ENCODE measurements around the gene GRIP2.

DNA sequence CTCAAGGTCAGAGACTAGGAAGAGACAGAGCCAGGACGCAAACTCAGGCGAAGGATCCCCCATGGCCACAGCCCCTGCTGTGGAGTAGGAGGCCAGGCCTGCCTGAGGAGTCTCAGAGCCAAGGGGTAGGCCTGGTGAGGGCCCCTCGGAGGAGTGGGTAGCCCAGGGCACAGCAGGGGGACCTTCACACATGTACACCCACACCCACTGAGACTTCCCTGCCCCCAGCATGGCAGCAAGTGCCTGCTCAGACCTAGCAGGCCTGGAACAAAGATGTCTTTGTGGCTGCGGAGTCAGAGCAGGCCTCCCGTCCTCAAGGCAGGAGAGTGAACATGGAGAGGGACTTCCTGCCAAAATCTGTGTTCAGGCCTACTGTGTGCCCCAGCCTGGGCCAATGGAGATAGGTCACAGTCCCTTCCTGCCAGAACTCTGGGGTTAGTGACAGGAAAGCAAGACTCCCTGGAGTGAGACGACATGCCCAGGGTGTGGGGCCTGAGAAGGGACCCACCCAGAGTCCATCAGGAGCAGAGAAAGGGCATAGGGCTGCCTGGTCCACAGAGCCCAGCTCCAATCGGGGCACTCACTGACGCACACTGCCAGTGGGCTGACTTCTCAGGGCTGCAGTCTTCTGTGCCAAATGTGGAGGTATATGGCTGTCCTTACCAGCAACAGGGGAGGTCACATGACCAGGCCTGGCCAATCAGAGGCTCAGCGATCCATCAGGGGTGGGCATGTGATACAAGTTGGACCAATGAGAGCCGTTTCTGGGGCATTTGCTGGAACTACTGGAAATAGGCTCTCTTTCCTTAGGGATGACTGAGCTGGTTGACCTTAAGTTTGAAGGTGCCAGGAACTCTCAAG is 2.3 kb downstream of the GRIP2 start:
- TF ChIP-seq GATA3 (IDR thresholded peaks at IDR 0.05; ENCODE audit: low read depth, low read length) (no peak), GATA2 (IDR thresholded peaks at IDR 0.05; ENCODE audit: low read depth, low read length) (no peak)
